Activated T-helper 9 cell treated with anti-CD3 and anti-CD28 coated beads, Interleukin-2, amount 50 U/mL, for 16 hours (primary cell): ENCODE measurements around the gene CCDC12.

Source experiments
- DNase-seq: peaks from one replicate; pipeline ENCODE4 v3.0.0-alpha.2; 2020; ENCODE audit warnings: low read depth

The CCDC12 gene

DNA sequence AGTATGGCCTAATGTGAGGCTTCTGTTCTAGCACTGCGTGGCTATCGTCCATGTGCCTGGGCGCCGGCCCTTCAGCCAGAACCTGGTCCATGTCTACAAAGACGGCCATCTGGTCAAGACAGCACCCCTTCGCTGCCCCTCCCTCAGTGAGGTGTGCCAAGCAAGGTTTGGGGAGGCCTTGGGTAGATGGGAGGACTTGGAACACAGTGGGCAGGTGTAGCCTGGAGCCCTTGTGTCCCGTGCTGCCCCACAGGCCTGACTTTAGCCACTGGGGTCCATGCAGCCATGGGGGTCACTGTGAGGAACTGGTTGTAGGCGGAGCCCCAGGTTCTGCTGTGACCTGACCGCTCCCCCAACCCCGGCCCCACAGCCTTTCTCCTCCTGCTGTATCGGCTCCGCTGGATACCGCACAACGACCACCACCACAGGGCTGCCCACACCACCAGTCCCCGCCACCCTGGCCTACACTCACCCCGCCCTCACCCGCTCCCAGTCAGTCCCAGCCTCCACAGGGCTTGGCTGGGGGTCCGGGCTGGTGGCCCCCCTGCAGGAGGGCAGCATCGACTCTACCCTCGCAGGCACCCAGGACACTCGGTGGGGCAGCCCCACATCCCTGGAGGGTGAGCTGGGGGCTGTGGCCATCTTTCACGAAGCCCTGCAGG is 19.5 kb upstream of the CCDC12 start:
- DNase-seq, result no peak

DNA sequence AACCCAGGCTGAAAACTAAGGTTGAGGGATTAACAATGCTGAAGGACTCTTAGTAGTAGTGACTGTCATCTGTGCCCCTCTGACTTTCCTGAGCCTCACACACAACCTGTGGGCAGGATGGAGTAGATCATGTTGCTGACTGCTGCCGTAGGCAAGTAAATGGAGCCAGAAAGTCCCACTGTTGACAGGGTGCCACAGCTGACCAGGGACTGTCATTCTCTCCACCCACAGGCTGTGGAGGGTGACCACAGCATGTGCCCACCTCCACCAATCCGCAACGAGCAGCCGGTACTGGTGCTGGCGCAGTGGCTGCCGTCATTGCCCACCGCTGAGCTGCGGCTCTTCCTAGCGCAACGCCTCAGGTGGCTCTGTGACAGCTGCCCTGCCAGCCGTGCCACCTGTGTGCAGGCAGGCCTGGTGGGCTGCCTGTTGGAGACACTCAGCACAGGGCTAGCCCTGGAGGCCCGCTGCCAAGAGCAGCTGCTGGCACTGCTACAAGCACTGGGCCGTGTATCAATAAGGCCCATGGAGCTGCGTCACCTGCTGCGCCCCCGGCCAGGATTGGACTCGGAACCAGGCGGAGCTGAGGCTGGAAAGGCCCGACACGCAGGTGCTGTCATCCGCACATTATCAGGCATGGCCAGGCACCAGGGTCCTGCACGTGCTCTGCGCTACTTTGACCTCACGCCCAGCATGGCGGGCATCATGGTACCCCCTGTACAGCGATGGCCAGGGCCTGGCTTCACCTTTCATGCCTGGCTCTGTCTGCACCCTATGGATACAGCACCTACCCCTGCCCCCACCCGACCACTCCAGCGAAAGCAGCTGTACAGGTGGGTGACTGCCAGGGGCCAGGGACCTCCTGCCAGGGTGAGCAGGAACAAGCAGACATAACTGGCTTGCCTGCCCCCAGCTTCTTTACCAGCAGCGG is 18.5 kb upstream of the CCDC12 start:
- DNase-seq, result no peak

DNA sequence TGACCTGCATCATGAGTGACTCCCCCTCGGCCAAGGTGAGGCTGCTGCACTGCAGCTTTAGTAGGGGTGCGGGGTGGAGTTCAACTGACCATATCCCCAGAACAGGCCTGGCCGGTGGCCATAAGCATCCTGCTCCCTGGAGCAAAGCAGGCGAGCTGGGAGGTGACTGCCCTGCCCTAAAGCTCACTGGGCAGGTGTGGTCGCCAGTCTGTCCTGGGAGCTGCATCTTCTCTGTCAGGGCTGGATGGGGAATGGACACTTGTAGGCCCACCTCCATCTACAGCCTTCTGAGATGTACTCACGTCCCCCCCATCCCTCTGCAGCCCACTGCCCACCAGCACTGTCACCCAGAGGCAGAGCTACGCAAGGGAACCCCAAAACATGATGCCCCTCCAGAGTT is 17.4 kb upstream of the CCDC12 start:
- DNase-seq, result no peak

DNA sequence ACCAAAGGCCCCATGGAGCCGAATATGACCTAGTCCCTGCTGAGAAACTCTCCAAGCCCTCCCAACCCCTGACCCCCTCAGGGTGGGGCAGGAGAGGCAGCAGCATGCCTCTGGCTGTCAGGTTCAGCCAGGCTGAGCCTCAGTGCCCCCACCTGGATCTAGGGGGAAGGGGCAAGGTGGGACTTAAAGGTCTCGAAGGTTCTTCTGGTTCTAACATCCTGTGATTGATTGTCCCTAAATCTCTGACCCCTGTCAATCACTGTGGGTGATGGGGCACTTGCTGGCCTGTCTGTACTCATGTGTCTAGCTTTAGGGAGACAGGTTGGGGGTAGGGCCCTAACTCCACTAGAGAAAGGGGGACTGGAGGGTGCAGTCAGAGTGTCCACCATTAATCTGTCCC is 16.7 kb upstream of the CCDC12 start:
- no peak for DNase-seq

DNA sequence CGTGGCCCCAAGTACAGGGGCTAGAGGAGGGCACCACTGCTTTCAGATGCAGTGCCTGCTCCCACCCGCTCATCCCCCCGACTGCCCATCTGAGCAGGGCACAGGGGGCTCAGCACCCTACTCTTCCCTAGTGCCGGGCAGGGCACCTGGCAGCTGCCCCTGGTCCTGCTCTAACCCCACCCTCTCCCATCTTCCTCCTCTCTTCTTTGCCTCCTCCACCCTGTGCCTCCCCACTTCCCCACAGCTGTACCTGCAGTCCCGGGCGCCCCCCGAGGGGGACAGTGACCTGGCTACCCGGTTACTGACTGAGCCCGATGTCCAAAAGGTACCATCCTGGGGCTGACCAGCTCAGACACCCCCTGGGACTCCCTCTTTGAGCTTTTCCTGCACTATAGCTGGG is 15.7 kb upstream of the CCDC12 start:
- no peak for DNase-seq

DNA sequence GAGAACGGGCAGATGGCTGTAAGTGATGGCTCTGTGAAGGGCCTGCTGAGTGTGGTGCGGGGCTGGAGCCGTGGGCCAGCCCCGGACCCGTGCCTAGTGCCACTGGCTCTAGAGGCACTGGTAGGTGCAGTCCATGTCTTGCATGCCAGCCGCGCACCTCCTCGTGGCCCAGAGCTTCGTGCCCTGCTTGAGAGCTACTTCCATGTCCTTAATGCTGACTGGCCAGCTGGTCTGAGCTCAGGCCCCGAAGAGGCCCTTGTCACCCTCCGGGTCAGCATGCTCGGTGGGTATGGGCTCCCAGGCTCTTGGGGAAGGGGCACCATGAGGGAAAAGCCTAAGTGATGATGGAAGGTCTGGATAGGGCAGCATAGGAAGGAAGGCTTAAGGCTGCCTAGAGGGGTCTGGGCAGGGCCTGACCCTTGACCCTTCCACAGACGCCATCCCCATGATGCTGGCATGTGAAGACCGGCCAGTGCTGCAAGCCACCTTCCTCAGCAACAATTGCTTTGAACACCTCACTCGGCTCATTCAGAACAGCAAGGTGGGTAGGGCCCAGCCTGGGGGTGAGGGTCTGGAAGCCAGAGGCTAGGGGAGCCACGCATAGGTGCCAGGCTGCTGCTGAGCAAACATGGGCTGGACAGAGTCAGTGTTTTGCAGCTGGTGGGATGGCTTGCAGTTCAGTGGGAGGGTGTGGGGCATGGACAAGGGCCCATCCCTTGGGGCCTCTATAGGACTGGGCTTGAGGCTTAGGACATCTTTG is 15.0 kb upstream of the CCDC12 start:
- DNase-seq, result no peak

DNA sequence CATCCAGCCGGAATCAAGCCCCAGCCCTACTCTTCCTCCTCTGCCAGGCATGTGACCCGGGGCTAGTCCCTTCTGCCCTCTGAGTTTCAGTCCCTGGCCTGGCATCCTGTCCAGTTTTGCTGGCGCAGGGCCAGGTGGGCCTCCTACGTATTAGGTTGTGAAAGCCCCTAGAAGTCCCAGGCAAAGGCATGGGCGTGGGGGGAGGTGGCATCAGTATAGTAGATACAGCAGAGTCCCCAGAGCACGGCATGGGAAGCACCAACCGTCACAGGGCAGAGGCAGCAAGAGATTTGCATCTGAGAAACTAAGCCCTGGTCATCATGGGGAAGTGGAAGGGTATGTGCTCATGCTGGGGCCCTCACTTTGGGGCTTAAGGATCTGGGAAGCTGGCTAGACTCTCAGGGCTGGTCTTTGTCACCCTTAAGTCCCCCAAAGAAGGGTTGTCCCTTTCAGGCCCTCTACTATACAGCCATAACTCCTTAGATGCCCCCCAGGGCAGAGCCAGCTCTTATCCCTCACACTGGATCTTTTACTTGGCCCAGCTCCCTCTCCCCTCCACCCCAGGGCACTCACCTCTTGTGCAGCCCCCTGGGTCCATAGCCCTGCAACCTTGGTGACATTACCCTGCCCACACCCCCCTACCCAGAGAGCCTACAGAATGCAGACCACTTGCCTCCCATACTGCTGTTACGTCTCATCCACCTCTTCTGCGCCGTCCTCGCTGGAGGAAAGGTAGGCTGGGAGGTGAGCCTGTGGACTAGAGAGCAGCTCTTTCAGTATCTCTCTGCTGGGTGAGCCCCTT is 14.2 kb upstream of the CCDC12 start:
- DNase-seq, result no peak

DNA sequence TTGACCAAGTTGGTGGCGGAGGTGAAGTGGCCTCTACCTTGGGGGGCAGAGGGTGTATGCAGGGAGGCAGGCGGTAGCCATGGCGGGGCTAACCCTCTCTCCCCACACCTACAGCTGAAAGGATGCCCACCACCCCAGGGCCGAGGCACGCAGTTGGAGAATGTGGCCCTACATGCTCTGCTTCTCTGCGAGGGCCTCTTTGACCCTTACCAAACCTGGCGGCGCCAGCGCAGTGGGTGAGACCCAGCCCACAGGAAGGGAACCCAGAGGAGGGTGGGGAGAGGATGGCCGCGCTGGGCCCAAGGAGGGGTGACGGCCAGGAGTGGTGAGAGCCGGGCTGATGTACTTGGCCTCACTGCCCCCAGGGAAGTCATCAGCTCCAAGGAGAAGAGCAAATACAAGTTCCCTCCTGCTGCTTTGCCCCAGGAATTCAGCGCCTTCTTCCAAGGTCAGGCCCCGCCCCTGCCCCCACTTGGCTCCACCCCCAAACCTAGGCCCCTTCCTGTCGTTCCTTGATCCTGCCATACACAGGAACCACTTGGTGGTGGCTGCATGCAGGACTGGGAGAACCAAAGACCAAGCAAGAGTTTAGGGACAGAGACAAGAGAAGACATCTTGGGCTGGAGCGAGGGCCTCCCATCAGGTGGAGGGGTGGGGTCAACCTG is 12.7 kb upstream of the CCDC12 start:
- no peak for DNase-seq

DNA sequence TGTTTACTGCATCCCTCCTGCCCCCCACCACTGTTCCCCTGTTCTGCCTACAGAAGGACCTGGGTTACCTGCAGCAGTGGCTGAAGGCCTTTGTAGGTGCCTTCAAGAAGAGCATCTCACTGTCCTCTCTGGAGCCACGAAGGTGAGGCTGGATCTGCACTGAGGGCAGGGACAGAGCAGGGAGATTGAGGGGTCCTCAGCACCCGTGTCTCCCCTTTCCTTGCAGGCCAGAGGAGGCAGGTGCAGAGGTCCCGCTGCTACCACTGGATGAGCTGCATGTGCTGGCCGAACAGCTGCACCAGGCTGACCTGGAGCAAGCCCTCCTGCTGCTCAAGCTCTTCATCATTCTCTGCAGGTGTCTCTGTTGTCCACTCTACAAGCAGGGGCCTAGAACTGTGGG is 12.1 kb upstream of the CCDC12 start:
- no peak for DNase-seq

GRCh38 chr3:46987743-46988401 is 11.3 kb upstream of the CCDC12 start:
- peak; percentile 78 for DNase-seq

- DNase-seq, result no peak
Measured at GRCh38 chr3:46987319-46987742, 10.8 kb upstream of the CCDC12 start.

DNA sequence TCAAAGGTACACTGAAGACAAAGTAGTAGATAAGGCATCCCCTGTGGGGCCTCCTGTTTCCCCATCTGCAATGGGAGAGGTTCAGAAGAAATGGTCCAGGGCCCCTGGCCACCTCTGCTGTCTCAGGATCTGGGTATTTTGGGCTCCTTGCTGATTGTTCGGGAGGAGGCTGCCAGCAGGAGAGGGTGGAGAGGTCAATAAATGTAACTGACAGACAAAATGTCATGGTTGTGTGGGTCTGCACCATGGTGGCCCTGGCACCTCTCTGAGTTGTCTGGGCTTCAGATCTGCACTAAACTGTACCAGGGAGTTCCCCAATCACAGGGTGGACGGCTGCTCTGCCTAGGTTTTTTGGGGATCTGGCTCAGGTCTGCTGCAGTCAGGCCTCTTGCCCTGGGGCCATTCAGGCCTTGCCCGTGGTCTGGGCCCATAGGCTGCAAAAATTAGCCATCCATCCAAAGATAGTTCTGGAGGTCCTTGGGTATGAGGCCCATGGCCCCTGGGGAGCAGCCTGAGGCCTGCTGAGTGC is 10.3 kb upstream of the CCDC12 start:
- no peak for DNase-seq

GRCh38 chr3:46986055-46986730 is 9.6 kb upstream of the CCDC12 start:
- DNase-seq, result no peak

GRCh38 chr3:46985588-46985987 is 9.0 kb upstream of the CCDC12 start:
- DNase-seq, result no peak

DNA sequence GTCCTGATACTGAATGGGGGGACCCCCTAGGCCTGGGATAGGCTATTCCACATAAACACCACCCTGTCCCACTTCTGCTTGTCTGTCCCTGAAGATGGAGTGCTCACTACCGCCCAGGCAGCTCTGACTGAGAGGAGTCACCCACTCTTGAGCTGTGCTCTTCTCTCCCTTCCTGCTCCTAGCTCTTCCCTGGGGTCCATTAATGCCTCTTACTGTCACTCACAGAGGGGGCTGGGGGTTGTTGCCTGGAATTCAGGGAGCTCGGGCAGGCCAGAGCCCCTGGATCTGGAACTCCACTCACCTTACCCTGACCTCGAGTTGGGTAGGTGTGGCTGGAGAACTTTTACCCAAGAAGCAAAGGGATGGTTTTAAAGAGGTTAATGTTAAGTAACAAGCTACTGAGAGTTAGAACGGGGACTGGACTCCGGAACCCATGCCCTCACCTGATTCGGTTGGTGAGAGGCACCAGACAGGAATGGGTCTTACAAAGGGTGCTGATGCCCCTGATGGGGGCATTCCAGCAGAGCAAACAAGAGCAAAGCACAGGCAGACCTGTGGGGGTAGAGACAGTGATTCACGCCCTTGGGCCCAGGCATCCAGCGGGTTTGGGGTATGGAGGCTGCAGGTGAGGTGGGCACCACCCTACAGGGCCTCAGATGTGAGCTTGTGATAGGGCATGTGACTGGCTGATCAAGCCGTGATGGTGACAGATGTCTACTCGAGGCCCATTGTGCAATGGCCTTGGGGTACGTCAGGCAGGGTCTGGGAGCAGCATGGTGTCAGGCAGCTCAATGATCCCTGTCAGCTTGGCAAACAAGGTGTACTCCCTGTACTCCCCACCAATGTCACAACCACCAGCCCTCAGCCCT is 8.3 kb upstream of the CCDC12 start:
- no peak for DNase-seq

DNA sequence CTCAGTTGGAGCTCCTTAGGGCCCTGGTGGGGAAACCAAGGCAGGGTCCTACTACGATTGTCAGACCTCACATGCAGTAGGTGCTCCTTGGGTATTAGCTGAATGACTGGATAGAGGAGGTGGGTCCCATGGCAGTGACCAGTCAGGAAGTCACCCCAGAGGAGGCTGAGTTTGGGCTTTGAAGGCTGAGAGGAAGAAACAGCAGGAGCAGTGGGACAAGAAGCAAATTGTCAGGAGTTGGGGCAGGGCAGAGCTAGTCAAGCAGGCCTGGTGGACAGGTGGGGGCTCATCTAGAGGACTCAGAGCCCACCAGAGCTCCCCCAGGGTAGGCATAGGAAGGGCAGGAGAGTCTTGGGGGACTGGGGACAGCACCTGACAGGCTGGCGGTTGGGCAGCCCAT is 6.0 kb upstream of the CCDC12 start:
- no peak for DNase-seq

DNA sequence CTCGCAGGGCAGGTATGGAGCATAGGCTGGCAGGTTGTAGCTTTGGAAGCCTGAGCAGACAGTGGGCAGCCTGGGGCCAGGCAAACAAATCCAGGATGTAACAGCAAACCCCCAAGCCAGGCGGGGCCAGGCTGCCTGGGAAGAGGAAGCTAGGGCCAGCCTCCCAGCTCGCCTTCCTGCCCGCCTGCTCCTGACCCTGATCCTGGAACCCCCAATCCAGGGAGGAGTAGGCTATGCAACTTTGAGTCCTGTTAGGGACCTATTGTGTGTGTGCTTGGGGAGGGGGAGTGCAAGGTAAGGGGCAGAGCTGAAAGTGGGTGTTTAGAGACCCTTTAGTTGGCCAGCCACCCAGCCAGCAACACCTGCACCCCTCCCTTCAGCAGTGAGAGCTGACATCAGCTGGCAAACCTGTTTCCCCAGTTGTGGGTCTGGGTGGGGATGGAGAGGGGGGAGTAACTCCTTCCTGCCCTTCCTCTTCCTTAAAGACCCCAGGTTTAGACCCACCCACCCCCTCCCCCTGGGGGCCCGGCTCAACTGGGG is 5.5 kb upstream of the CCDC12 start:
- no peak for DNase-seq

- DNase-seq, result no peak
Measured at GRCh38 chr3:46979958-46980497, 3.5 kb upstream of the CCDC12 start.
